CD14-positive monocyte (primary cell): ENCODE results near the gene SDK1. TPM values are rescaled to one million over a fixed set of nuclear protein-coding genes. Genes with fewer than 3 reads are reported as not detected.
A peak's percentile ranks its signal among the peaks of the same experiment; 100 is the strongest.

Experiments used
- DNase-seq, 3 donors: peaks; one replicate each; pipeline ENCODE4 v3.0.0-alpha.2; 2011 to 2022
- H2AFZ ChIP-seq: 2 replicates; pipeline ENCODE4 v1.6.0; 2012; ENCODE audit warnings: mild to moderate bottlenecking, low read depth, low read length, inconsistent platforms; ENCODE audit not compliant: insufficient read depth, poor library complexity, severe bottlenecking
- H3K27ac ChIP-seq, 2 donors: 1 replicate in 1 of 2; 2 replicates in 1 of 2; pipeline ENCODE4 v1.5.1; 2012 to 2013; ENCODE audit warnings: low read length in 2 of 2, control low read depth in 1 of 2, inconsistent platforms in 1 of 2, low read depth in 1 of 2, mild to moderate bottlenecking in 1 of 2
- H3K27me3 ChIP-seq, 2 donors: one replicate each; pipeline versions ENCODE4 v1.6.0 to v1.6.1; 2011 to 2013; ENCODE audit warnings: low read length in 2 of 2; ENCODE audit not compliant: control insufficient read depth in 2 of 2, insufficient read depth in 2 of 2
- H3K36me3 ChIP-seq, 2 donors: replicated peaks in 1 of 2; 1 replicate in 1 of 2; 2 replicates in 1 of 2; pipeline versions ENCODE4 v1.5.1 to v1.6.1; 2012 to 2013; ENCODE audit warnings: low read length in 2 of 2, control low read depth in 1 of 2, inconsistent platforms in 1 of 2, mild to moderate bottlenecking in 1 of 2; ENCODE audit not compliant: insufficient read depth in 2 of 2, control insufficient read depth in 1 of 2
- H3K4me1 ChIP-seq, 2 donors: 1 replicate in 1 of 2; 2 replicates in 1 of 2; pipeline versions ENCODE4 v1.5.1 to v1.6.1; 2012 to 2013; ENCODE audit warnings: low read length in 2 of 2, control low read depth in 1 of 2, inconsistent platforms in 1 of 2, mild to moderate bottlenecking in 1 of 2, moderate library complexity in 1 of 2; ENCODE audit not compliant: insufficient read depth in 2 of 2, control insufficient read depth in 1 of 2
- H3K4me2 ChIP-seq: replicated peaks from 2 replicates; pipeline ENCODE3; 2012; ENCODE audit warnings: low read length, moderate library complexity, mild to moderate bottlenecking; ENCODE audit not compliant: poor library complexity, severe bottlenecking; ENCODE audit errors: extremely low read depth
- H3K4me3 ChIP-seq, 3 experiments: fragments of 200-600 bp in 1 of 3; sonication (generic) in 1 of 3; replicated peaks in 1 of 3; 1 replicate in 2 of 3; 2 replicates in 1 of 3; pipeline ENCODE4 v1.5.1; 2011 to 2013; ENCODE audit warnings: low read length in 3 of 3, mild to moderate bottlenecking in 3 of 3, control low read depth in 2 of 3, low read depth in 2 of 3, inconsistent platforms in 1 of 3, moderate library complexity in 1 of 3
- H3K79me2 ChIP-seq: 2 replicates; pipeline ENCODE4 v1.6.0; 2012; ENCODE audit warnings: mild to moderate bottlenecking, control low read depth, inconsistent platforms, low read length, moderate library complexity; ENCODE audit not compliant: insufficient read depth
- H3K9ac ChIP-seq: 2 replicates; pipeline ENCODE4 v1.6.0; 2017; ENCODE audit warnings: low read length, mild to moderate bottlenecking; ENCODE audit not compliant: insufficient read depth, poor library complexity, severe bottlenecking
- H3K9me3 ChIP-seq, 2 donors: replicated peaks in 1 of 2; 1 replicate in 1 of 2; 2 replicates in 1 of 2; pipeline versions ENCODE4 v1.5.1 to v1.6.1; 2012 to 2013; ENCODE audit warnings: low read length in 2 of 2, control low read depth in 1 of 2; ENCODE audit not compliant: control insufficient read depth in 1 of 2, insufficient read depth in 1 of 2
- H4K20me1 ChIP-seq: 2 replicates; pipeline ENCODE4 v1.6.0; 2012; ENCODE audit warnings: mild to moderate bottlenecking, low read length, control low read depth, moderate library complexity; ENCODE audit not compliant: insufficient read depth
- H3K27ac Mint-ChIP-seq, 7 donors: one replicate each; pipeline ENCODE4 v1.8.0; 2020; ENCODE audit warnings: mild to moderate bottlenecking in 7 of 7, mixed read lengths in 7 of 7, moderate library complexity in 6 of 7, inconsistent platforms in 2 of 7
- H3K27me3 Mint-ChIP-seq, 3 donors: one replicate each; pipeline ENCODE4 v1.8.0; 2021 to 2022; ENCODE audit warnings: low read depth in 3 of 3, mild to moderate bottlenecking in 3 of 3, mixed read lengths in 3 of 3, moderate library complexity in 3 of 3, inconsistent platforms in 1 of 3
- H3K36me3 Mint-ChIP-seq, 2 donors: one replicate each; pipeline ENCODE4 v1.8.0; 2020; ENCODE audit warnings: mixed read lengths in 2 of 2, inconsistent platforms in 1 of 2, mild to moderate bottlenecking in 1 of 2
- H3K4me1 Mint-ChIP-seq: one replicate; pipeline ENCODE4 v1.8.0; 2020; ENCODE audit warnings: mild to moderate bottlenecking, mixed read lengths
- H3K4me3 Mint-ChIP-seq, 2 donors: one replicate each; pipeline ENCODE4 v1.8.0; 2020; ENCODE audit warnings: mild to moderate bottlenecking in 2 of 2, mixed read lengths in 2 of 2, moderate library complexity in 1 of 2
- H3K9me3 Mint-ChIP-seq, 7 donors: one replicate each; pipeline ENCODE4 v1.8.0; 2020 to 2022; ENCODE audit warnings: mixed read lengths in 7 of 7, mild to moderate bottlenecking in 6 of 7, moderate library complexity in 6 of 7, inconsistent platforms in 2 of 7
- CTCF ChIP-seq: fragments of 200-600 bp; IDR thresholded peaks from one replicate; pipeline ENCODE4 v1.8.0; 2022; ENCODE audit warnings: antibody characterized with exemption, mild to moderate bottlenecking
- WGBS: methylation state at CpG from one replicate; pipeline ENCODE4 v1.1.5; 2013; ENCODE audit warnings: missing lambda C conversion rate; ENCODE audit not compliant: insufficient coverage; 5-methylcytosine and 5-hydroxymethylcytosine counted together
- intact Hi-C, 2 donors: fragments of 100-400 bp; cut with micrococcal nuclease; formaldehyde crosslinking; loops; one replicate each; pipeline versions ENCODE4 v1.15.0 to v1.15.1; 2023
- polyA plus RNA-seq, 3 donors: library from polyadenylated mRNA; depleted of rRNA in 1 of 3; unstranded in 2 of 3; stranded (reverse) in 1 of 3; fragments of 300-500 nt in 2 of 3; fragments of >200 nt in 1 of 3; fragmentation: Illumina TruSeq in 2 of 3; gene quantifications; 1 replicate in 2 of 3; 2 replicates in 1 of 3; pipeline ENCODE4 v1.2.3, GENCODE V29; 2012 to 2021

Gene SDK1
- polyA plus RNA-seq, 3 donors, result 0.01 TPM; not detected in 2

- Mint-ChIP-seq H3K9me3 (peaks cover 0 to 13% (median 5%) of the 10 kb centered on the region in 7 donors), H3K27me3 (peaks cover 57 to 65% (median 57%) of the 10 kb centered on the region in 3 donors)
Observed at GRCh38 chr7:3304131-3304530, 3.1 kb downstream of the SDK1 start.

GRCh38 chr7:3307435-3307834 lies 6.4 kb downstream of the SDK1 start:
- H3K9me3 Mint-ChIP-seq, result peaks cover 0 to 2% (median under 1%) of the 10 kb centered on the region in 7 donors
- intact Hi-C loops, result no loop called here
- peaks cover 40 to 44% (median 42%) of the 10 kb centered on the region in 3 donors for H3K27me3 Mint-ChIP-seq

More at GRCh38 chr7:3304131-3304530, 3.1 kb downstream of the SDK1 start:
- Histone ChIP-seq H2AFZ (no peak overlapping the region), H3K79me2 (no peaks in the 10 kb centered on the region), H3K27me3 (peaks cover 64 to 70% of the 10 kb centered on the region in 2 donors), H3K36me3 (no peaks in the 10 kb centered on the region), H3K4me3 (no peak overlapping the region), H3K4me1 (peaks cover 14 to 16% of the 10 kb centered on the region in 2 donors), H3K4me2 (no peak overlapping the region), H3K9me3 (peaks cover 0 to 4% of the 10 kb centered on the region in 2 donors), H3K27ac (no peak overlapping the region), H4K20me1 (no peaks in the 10 kb centered on the region), H3K9ac (no peak overlapping the region)
- no peak for DNase-seq
- WGBS, result 86% methylated on average over 1 of the region's 4 CpGs
- peaks cover 0 to 2% of the 10 kb centered on the region in 2 donors for H3K36me3 Mint-ChIP-seq
- no peak overlapping the region for H3K27ac Mint-ChIP-seq
- H3K4me1 Mint-ChIP-seq, result peaks cover 11% of the 10 kb centered on the region
- intact Hi-C loops, result no loop called here
- no peak for TF ChIP-seq CTCF
- H3K4me3 Mint-ChIP-seq, result peak overlapping the region in 1 of 2 donors; percentile 36

More at GRCh38 chr7:3307435-3307834, 6.4 kb downstream of the SDK1 start:
- Mint-ChIP-seq H3K4me1 (peaks cover under 1% of the 10 kb centered on the region), H3K27ac (no peak overlapping the region), H3K36me3 (no peaks in the 10 kb centered on the region), H3K4me3 (no peak overlapping the region)
- H3K4me3 ChIP-seq, result no peak overlapping the region
- no peaks in the 10 kb centered on the region for H3K36me3 ChIP-seq
- H3K79me2 ChIP-seq, result no peaks in the 10 kb centered on the region
- H3K4me2 ChIP-seq, result no peak overlapping the region
- no peaks in the 10 kb centered on the region for H3K9me3 ChIP-seq
- H3K27me3 ChIP-seq, result peaks cover 50 to 53% of the 10 kb centered on the region in 2 donors
- peaks cover 0 to under 1% of the 10 kb centered on the region in 2 donors for H3K4me1 ChIP-seq
- no CpG with 5 or more reads among the region's 1 CpG for WGBS
- no peak overlapping the region for H2AFZ ChIP-seq
- no peak overlapping the region for H3K9ac ChIP-seq
- DNase-seq, result no peak
- TF ChIP-seq CTCF, result no peak
- H4K20me1 ChIP-seq, result no peaks in the 10 kb centered on the region
- H3K27ac ChIP-seq, result no peak overlapping the region
